ENCODE results near the gene SRSF3. TPM values are rescaled to one million over a fixed set of nuclear protein-coding genes. Genes with fewer than 3 reads are reported as not detected.
"Not testable (repeated sequence)": the region's sequence is repeated elsewhere in the genome, so short reads cannot be mapped to it uniquely, and the experiment has no call there.

The SRSF3 gene
- polyA plus RNA-seq, 3 donors, result 637 to 661 (median 654) TPM

DNA sequence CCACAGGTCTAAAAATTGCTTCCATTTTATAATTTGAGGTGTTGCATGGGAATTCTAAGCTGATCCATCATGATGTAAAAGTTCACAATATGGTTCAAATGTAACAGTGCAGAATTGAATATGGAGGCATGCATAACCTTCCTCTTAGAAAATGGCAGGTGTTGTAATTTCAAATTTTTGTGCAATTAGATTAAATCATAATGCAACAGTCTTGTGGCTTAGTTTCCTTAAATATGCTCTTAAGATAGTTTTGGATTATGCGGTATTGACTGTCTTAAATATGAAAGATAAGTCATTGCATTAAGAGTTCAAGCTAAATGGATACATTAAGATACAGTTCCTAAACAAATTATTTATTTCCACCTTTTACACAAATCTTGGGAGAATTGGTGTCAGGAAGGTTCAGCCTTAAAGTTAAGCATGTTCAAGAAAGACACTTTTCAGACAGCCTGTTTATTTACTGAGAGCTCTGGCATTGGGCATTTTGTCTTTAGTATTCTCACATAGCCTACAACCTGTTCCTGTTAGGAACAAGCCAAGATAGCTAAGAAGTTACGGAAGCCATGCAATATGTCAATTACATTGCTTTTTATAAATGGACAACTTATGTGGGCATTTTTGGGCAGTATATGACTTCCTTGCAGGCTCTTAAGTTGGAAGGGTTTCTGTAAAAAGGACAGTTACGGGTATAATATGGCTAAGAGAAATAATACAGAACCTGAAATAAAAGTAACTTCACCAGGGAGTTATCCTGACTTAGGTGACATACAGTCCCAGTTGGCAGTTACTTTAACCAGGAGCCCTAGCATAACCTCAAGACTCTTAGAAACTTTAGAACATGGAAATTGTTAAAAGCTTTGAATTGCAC, 9.3 kb downstream of the SRSF3 start:
- DNase-seq (ENCODE audit: low read depth in 3 of 3, low spot score in 2 of 3), result no peak

DNA sequence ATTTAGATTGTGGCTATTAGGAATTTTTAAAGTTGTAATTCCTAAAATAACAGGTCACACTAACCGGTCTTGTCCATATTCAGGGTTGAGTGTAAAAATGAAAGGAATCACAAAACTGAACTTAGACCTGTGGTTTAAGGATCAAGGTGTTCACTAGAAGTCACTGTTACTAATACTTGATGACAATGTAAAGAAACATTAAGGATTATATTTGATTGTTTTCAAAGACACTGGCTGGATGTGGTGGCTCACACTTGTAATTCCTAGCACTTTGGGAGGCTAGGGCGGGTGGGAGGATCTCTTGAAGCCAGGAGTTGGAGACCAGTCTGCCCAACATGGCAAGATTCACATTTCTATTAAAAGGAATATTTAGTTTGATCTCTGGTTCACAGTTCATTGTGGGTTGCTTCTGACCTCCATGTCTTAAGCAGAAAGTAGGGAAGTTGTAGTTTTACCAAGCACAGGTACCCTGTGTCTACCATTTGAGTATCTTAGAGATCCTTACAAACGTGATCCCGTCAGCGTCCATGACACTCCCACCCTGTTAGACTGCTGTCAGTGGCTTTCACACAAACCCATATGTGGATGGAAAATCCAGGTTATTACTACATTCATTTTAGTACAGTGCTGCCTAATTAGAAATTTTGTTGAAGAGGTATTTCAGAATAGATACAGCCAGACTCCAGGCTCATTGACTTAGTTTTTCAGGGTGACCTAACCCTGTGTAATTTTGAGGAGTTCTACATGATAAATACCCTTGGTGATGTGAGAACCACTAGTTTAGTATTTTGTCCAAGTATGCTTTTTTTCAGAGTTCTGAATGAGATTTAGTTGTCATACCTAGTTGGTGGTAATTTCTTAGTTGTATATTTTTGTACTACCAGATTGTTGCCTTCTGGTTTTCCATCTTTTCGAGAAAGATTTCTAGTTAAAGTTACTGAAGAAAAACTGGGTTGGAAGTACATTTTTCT, 10.2 kb downstream of the SRSF3 start:
- no peak for DNase-seq (ENCODE audit: low read depth in 3 of 3, low spot score in 2 of 3)

DNA sequence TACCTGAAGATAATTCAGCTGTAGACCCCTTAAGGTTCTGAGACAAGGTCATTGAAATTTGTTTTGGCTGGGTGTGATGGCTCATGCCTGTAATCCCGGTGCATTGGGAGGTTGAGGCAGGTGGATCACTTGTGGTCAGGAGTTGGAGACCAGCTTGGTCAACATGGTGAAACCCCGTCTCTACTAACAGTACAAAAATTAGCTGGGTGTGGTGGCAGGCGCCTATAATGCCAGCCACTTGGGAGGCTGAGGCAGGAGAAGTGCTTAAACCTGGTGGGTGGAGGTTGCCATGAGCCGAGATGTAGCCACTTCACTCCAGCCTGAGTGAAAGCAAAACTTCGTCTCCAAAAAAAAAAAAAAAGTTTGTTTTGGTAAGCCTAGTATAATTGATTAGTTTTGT, 11.0 kb downstream of the SRSF3 start:
- no peak for DNase-seq (ENCODE audit: low read depth in 3 of 3, low spot score in 2 of 3)

DNA sequence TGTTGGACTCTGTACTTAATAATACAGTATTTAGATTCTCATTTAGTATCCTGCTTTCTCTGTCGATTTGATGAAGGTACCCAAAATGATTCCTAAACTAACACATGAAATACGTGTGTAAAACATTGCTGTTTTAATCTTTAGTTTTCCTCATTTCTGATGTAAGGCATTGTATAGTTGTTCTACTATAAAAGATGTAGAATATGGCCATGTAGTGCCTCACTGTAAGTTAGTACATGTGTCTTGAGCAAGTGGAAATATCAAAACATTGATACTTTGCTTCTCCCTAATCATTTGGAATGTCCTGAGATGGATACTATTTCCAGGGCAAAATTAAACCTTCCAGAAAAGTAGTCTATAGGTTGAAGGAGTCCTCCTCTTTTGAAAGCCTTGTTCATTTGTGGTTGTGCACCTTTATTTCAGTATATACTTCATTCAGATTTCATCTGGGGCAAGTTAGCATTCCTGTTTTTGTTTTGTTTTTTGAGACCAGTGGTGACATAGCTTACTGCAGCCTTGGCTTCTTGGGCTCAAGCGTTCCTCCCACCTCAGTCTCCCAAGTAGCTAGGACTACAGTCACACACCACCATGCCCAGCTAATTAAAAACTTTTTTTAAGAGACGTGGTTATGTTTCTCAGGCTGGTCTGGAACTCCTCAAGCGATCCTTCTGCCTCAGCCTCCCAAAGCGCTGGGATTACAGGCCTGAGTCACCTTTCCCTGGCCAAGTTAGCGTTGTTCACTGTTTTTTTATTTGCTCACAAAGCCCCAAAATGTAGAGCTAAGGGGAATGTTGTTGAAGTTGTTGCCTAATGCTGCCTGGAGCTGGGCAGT, 11.6 kb downstream of the SRSF3 start:
- DNase-seq (ENCODE audit: low read depth in 3 of 3, low spot score in 2 of 3), result no peak

DNA sequence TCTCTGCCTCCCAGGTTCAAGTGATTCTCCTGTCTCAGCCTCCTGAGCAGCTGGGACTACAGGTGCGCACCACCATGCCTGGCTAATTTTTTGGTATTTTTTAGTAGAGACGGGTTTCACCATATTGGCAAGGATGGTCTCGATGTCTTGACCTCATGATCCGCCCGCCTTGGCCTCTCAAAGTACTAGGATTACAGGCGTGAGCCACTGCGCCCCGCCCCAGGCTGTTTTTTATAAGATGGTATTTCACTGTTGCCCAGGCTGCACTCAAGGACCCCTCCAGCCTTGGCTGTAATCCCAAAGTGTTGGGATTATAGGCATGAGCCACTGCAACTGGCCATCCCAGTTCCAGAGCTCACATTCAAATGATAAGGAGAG, 13.1 kb downstream of the SRSF3 start:
- not testable (repeated sequence) for DNase-seq (ENCODE audit: low read depth in 3 of 3, low spot score in 2 of 3)

DNA sequence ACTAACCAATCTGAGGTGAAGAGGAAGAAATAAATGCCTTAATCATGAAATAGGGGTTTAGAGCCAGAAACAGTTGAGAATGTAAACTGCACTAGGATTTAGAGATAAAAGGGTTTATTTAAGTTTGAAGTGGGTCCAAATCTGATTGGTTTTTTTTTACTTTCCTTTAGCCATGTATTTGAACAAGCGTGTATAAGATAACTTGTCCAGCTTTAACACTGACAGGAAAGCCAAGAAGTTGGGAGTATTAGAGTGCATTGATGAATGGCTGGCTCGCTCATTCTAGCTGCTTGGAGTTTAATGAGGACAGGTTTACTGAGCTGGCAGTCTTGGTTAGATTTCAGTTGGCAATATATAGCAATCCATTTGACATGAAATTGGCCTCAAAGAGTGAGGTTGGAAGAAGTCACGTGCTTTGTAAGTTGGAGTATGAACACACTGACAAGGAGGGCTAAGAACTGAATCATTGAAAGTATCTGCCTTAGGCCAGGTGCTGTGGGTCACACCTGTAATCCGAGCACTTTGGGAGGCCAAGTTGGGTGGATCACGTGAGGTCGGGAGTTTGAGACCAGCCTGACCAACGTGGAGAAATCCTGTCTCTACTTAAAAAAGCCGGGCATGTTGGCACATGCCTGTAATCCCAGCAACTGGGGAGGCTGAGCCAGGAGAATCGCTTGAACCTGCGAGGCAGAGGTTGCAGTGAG, 13.7 kb downstream of the SRSF3 start:
- DNase-seq (ENCODE audit: low read depth in 3 of 3, low spot score in 2 of 3), result no peak

DNA sequence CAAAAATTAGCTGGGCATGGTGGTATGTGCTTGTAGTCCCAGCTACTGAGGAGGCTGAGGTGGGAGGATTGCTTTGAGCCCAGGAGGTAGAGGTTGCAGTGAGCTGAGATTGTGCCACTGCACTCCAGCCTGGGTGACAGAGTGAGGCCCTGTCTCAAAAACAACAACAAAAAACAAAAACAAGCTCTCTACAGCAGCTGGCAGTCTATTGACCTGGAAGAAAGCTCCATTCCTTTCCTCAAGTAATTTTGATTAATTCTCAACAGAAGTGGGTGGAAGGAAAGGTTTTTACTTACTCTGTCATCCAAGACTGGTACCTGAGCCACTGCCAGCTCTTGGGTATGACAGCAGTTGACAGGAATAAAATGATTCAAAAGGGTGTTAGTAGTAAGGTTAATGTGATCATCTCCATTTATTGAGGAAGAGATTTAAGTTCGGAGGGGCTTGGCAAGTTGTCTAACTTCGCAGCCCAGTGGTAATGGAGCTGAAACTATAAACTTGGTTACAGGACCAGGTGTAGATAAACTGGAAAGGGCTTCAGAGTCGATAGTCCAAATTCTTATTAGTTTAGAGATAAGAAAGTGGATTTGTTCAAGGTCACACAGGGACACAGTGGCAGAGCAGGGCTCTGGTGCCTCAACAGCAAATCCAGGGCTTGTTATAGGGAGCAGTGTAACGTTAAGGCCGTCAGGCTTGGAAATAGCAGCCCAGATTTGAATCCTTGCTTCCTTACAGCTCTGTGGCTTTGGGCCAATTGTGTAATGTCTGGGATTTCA, 14.8 kb downstream of the SRSF3 start:
- no peak for DNase-seq (ENCODE audit: low read depth in 3 of 3, low spot score in 2 of 3)

DNA sequence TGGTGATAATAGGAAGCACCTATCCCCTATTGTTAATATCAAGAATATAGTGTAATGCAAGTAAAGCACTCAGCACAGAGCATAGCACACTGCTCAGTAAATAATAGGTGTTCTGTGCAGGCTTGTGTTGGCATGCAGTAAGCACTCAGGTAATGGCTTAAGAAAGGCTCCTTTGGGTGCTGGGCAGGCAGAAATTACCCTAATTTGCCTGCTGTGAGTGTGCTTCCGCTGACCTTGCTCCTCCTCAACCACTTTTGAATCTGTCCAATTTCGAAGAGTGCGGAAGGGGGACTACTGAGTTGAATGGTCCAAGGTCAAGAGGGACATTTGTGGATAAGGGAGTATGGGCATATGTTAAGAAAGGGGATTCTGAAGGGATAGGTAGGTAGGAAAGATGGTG, 15.4 kb downstream of the SRSF3 start:
- DNase-seq (ENCODE audit: low read depth in 3 of 3, low spot score in 2 of 3), result no peak

DNA sequence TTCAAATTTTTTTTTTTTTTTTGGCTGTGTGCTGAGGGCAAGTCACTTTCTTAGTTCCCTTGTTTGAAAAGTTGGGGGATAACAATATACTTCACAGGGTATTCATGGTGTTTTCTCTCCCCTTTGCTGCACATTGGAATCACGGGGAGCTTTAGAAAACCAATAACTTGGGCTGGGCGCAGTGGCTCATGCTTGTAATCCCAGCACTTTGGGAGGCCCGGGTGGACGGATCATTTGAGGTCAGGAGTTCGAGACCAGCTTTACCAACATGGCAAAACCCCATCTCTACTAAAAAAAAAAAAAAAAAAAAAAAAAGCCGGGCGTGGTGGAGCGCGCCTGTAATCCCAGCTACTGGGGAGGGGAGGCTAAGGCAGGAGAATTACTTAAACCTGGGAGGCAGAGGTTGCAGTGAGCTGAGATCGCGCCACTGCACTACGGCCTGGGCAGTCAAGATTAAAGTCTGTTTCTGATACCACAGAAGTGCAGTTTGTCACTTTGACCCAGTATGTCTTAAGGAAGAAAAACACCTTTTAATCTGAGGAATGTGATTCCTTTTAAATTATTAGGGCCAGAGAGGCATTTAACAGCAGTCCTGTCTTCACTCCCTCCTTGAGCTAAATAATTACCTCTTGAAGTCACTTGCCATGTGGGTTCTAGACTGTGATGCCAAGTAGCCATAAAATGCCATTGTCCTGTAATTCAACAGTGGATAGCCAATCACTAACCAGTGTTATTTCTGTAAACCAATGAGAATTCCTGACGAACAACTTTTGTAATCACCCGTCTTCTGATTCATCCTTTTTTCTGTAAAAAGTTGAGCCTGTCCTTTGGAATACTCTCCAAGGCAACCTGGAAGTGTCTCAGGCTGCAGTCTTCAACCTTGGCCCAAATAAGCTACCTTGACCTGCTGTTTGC, 16.1 kb downstream of the SRSF3 start:
- no peak for DNase-seq (ENCODE audit: low read depth in 3 of 3, low spot score in 2 of 3)

DNA sequence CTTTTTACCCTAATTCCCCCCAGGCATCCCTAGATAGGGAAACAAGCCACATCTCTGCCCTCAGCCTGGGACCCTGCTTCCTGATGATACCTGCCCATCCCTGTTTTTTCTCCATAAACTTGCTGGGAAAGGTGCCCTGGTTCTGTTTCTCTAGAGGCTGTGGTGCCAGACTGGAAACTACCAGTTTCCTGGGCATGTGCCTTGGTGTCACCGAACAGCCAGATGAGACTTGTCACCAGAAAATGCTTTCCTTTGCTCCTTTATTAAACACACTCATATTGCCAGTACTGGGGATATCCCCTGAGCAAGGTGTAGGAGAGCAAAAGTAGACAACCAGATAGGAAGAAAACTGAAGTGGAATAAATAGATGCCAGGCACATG, 16.8 kb downstream of the SRSF3 start:
- DNase-seq (ENCODE audit: low read depth in 3 of 3, low spot score in 2 of 3), result no peak

DNA sequence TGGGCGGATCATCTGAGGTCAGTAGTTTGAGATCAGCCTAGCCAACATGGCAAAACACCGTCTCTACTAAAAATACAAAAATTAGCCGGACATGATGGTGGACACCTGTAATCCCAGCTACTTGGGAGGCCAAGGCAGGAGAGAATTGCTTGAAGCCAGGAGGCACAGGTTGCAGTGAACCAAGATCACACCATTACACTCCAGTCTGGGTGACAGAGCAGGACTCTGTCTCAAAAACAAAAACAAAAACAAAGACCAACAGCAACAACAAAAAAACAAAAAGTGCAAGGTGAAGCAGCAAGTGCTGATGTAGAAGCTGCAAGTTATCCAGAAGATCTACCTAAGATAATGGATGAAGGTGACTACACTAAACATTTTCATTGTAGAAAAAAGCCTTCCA, 17.5 kb downstream of the SRSF3 start:
- DNase-seq (ENCODE audit: low read depth in 3 of 3, low spot score in 2 of 3), result not testable (repeated sequence)

DNA sequence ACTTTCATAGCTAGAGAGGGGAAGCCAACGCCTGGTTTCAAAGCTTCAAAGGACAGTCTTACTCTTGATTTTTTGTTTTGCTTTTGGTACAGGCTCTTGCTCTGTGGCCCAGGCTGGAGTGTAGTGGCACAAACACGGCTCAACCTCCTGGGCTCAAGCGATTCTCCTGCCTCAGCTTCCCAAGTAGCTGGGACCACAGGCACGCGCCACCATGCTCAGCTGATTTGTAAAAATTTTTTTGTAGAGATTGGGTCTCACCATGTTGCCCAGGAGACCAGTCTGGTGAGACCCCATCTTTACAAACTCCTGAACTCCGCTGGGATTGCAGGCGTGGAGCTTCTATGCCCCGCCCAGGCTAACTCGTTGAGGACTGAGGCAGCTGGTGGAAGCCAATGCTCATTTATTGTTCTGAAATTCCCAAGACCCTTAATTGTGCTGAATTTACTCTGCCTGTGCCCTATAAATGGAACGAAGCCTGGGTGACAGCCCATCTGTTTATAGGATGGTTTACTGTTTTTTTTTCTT, 18.0 kb downstream of the SRSF3 start:
- DNase-seq (ENCODE audit: low read depth in 3 of 3, low spot score in 2 of 3), result no peak

DNA sequence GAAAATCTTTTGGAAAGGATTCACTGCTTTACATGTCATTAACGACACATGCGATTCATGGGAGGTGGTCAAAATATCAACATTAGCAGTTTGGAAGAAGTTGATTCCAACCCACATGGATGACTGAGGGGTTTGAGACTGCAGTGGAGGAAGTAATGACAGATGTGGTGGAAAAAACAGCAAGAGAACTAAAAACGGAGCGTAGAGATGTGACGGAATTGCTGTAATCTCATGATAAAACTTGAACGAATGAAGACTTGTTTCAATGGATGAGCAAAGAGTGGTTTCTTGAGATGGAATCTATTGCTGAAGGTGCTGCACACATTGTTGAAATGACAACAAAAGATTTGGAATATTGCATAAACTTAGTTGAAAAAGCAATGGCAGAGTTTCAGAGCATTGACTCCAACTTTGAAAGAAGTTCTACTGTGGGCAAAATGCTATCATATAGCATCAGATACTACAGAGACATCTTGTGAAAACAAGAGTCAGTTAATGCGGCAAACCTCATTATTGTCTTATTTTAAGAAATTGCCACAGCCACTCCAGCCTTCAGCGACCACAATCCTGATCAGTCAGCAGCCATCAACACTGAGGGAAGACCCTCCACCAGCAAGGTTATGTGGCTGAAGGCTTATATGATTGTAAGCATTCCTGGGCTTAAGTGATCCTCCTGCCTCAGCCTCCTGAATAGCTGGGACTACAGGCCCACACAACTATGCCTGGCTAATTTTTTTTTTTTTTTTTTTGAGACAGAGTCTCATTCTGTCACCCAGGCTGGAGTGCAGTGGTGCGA, 19.2 kb downstream of the SRSF3 start:
- DNase-seq (ENCODE audit: low read depth in 3 of 3, low spot score in 2 of 3), result no peak

DNA sequence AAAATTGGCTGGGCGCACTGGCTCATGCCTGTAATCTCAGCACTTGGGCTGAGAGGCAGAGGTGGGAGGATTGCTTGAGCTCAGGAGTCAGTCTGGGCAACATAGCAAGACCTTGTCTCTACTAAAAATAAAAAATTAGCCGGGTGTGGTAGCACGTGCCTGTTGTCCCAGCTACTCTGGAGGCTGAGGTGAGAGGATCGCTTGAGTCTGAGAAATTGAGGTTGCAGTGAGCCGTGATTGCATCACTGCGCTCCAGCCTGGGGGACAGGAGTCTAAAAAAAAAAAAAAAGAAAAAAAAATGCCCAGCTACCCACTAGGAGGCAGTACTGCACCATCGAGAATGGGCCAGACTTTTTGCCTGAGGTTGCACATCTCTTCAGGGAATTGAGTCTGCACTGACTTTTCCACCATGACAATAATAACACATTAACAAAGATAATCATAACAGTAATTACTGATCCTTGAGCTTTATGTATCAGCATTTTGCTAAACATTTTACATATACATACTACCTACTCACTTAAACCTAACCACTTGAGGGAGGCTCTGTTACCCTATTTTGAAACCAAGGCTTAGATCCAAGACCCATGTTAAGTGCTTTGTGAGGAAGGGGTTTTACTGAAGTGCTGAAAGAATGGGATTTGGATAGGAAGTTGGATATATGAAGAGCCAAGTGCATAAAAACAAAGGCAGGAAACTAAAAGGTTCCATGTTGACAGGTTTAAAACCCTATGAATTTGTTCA, 21.0 kb downstream of the SRSF3 start:
- no peak for DNase-seq (ENCODE audit: low read depth in 3 of 3, low spot score in 2 of 3)

DNA sequence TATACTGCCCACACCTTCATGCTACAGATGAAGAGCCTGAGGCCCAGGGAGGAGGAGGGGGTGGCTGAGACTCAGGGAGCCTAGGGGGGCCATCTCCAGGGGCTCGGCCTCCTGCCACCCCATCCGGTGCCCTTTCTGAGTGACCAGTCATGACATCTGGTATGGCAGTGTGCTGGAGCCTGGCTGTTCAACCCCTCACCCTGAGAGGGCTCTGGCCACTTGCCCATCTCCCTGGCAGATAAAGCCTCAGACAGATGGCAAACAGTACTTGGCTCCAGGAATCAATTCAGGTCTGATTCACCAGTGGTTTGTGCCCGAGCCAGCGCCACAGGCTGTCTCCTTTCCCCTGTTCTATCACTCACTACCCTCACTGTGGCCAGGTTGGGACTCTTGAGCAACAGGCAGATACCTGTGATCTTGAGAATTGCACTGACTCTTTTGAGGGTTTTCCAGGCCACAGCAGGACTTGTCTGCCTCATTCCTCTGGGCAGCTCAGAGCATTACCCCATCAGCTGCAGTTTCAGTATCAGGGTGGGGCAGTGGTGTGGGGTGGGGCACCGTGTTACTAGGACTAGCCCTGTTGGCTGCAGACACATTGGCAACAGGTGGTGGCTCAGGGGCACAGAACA, 22.8 kb downstream of the SRSF3 start:
- DNase-seq (ENCODE audit: low read depth in 3 of 3, low spot score in 2 of 3), result no peak

All from right renal cortex interstitium (tissue), 3 donors.